Memory B cell (primary cell): ENCODE data around the gene CASP6.
"Not testable (repeated sequence)": the region's sequence is repeated elsewhere in the genome, so short reads cannot be mapped to it uniquely, and the experiment has no call there.

Experiments used
- ATAC-seq: fragments of 150-1000 bp; cut with Tn5 transposase; 2 replicates; pipeline ENCODE4 v1.10.0; 2021; ENCODE audit warnings: low read depth, mild to moderate bottlenecking, moderate library complexity
- DNase-seq, 2 donors: peaks; one replicate each; pipeline ENCODE4 v3.0.0; 2022; ENCODE audit warnings: low spot score in 2 of 2
- H3K27ac Mint-ChIP-seq: one replicate; pipeline ENCODE4 v1.8.0; 2022; ENCODE audit warnings: mild to moderate bottlenecking, moderate library complexity, mixed read lengths
- H3K27me3 Mint-ChIP-seq: one replicate; pipeline ENCODE4 v1.8.0; 2022; ENCODE audit warnings: mixed read lengths
- H3K36me3 Mint-ChIP-seq: one replicate; pipeline ENCODE4 v1.8.0; 2022; ENCODE audit warnings: mild to moderate bottlenecking, mixed read lengths
- H3K4me1 Mint-ChIP-seq: one replicate; pipeline ENCODE4 v1.8.0; 2022; ENCODE audit warnings: mixed read lengths
- H3K4me3 Mint-ChIP-seq: one replicate; pipeline ENCODE4 v1.8.0; 2022; ENCODE audit warnings: mild to moderate bottlenecking, moderate library complexity, mixed read lengths
- H3K9me3 Mint-ChIP-seq: one replicate; pipeline ENCODE4 v1.8.0; 2022; ENCODE audit warnings: mixed read lengths

Gene CASP6

DNA sequence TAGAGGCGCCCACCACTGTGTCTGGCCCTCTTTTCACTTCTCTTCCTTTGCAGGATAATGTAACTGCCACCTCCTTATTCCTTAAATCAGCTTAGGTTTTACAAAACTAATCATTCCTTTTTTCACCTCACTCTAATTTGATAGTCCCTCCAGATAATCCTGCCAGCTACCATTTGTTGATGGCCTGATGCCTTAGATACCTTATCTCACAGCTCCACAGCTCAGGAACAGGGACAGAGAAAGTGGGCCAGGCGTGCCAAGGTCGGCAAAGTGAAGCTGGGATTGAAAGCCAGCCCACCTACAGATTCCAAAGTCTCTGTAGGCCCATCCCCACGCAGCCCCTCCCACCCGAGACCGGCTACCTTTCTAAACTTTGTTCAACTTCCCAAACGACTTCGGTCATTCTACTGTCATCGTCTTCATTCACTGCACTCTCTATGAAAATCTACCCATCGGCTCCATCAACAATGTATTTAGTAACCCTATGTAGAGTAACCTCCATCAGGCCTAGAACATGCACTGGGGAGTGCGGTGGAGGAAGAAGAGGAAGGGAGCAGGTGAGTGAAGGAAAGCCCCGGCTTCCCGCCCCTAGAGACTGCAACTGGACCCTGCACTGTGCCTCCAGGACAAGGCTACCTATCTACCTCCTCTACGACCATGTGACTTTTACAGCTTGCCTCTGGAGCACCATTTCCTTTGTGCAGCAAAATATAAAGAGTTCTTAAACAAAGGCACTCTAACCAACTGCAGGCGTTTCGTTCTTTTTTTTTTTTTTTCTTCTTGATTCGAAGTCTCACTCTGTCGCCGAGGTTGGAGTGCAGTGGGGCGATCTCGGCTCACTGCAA is 1.5 kb downstream of the CASP6 start:
- peak overlapping the region; percentile 71 for H3K27ac Mint-ChIP-seq
- H3K36me3 Mint-ChIP-seq: peaks cover 2% of the 10 kb centered on the region
- peak overlapping the region; percentile 90 for H3K4me3 Mint-ChIP-seq
- no peak for ATAC-seq
- no peaks in the 10 kb centered on the region for H3K27me3 Mint-ChIP-seq
- DNase-seq: no peak
- H3K9me3 Mint-ChIP-seq: no peaks in the 10 kb centered on the region
- peaks cover 14% of the 10 kb centered on the region for H3K4me1 Mint-ChIP-seq

DNA sequence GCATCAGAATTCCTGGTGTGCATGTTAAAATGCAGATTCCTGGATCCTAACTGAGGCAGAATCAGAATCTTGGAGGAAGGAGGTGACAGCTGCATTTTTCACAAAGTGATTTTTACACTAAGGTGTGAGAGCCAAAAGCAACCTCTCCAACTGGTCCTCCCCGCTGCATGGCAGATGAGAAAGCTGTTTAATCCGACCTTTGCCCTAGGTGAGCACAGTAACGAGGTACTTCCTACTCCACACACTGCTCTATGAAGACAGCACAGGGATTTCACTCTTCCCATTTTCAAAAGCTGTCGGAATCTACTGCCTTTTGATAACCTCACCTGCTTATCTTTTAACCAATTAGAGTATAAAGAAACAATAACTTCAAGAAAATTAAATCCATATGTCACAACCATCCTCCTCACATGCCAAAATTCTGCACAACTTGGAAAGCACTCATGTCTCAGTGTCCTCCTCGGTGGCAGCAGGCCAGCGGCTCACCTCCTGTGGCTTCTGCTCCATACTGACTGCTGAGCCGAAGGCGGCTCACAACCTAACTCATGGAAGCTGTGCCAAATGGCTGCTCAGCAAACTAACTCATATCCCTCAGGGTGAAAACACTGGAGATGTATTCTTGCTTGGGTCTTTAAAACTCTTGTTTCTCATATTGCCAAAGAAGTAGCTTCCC is 3.6 kb downstream of the CASP6 start:
- no peak for DNase-seq
- H3K27me3 Mint-ChIP-seq: no peaks in the 10 kb centered on the region
- H3K36me3 Mint-ChIP-seq: peaks cover 2% of the 10 kb centered on the region
- H3K4me3 Mint-ChIP-seq: no peak overlapping the region
- H3K9me3 Mint-ChIP-seq: no peaks in the 10 kb centered on the region
- ATAC-seq: no peak
- H3K27ac Mint-ChIP-seq: no peak overlapping the region
- H3K4me1 Mint-ChIP-seq: peaks cover 18% of the 10 kb centered on the region

DNA sequence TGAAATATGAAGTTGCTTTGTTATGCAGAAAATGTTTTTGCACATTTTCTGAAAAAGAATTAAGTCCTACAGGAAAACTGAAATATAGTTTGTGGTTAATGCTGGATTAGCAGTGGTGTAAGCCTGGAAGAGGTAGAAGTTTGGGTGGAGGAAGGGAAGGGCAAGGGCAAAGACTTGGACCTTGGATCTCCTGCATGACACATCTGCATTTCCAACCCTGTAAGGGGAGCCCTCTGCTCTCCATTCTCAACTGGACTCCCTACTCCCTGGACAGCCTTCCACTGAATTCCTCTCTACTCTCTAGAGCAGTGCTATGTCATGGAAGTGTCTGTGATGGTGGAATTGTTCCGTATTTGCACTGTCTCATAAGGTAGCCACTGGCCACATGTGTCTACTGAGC is 4.6 kb downstream of the CASP6 start:
- no peak overlapping the region for H3K27ac Mint-ChIP-seq
- H3K9me3 Mint-ChIP-seq: no peaks in the 10 kb centered on the region
- no peaks in the 10 kb centered on the region for H3K27me3 Mint-ChIP-seq
- ATAC-seq: no peak
- H3K36me3 Mint-ChIP-seq: peaks cover 2% of the 10 kb centered on the region
- no peak overlapping the region for H3K4me3 Mint-ChIP-seq
- H3K4me1 Mint-ChIP-seq: peaks cover 13% of the 10 kb centered on the region
- no peak for DNase-seq

DNA sequence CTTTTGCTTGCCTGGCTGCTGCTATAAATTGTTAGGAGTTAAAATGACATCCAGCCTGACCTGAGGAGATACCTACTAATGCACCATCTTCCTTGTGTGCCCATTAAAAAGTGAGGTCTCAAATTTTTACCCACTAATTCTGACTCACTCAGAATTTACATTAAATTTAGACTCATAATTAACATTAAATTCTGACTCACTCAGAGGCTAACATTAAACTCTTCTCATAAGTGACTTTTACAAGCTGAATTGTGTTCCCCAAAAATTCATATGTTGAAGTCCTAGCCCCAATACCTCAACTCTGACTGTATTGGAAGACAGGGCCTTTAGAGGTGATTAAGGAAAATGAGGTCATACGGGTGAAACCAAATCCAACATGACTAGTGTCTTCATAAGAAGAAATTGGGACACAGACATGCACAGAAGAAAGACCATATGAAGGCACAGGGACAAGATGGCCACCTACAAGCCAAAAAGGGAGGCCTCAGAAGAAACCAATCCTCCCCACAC is 11.8 kb downstream of the CASP6 start:
- peaks cover 16% of the 10 kb centered on the region for H3K4me1 Mint-ChIP-seq
- H3K9me3 Mint-ChIP-seq: no peaks in the 10 kb centered on the region
- no peaks in the 10 kb centered on the region for H3K27me3 Mint-ChIP-seq
- peaks cover 21% of the 10 kb centered on the region for H3K36me3 Mint-ChIP-seq
- peak overlapping the region; percentile 65 for H3K27ac Mint-ChIP-seq
- ATAC-seq: no peak
- no peak for DNase-seq
- no peak overlapping the region for H3K4me3 Mint-ChIP-seq

DNA sequence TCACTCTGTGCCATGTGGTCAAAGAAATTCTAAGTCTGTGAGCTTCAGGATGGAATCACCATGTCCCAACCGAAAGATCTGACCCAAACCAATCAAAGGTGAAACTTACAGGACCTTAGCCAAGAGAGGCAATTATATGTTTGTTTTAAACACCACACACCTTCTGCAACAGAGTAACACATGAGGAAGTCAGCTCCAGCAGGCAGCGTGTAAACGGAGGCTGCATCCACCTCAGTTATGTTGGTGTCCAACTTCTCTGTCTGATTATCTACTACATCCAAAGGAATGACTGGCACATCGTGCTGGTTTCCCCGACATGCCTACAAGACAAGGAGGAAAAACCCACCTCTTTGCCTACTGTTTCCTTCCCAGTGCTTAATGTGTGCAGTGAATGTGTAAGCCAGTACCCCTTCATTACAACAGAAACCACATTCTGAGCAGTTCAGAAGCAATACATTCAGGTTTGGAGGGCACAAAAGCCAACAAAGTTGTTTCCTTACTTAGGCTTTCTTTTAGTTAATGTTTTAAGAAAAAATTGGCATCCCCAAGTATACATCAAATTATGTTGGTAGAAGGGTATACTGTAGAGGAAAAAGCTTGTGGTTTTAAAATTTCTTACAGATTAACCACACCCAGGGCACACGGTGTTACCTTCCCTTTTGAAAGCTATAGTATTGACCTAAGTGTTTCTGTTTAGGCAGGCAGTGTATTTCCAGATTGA is 12.4 kb downstream of the CASP6 start:
- H3K4me3 Mint-ChIP-seq: peak overlapping the region; percentile 11
- H3K27ac Mint-ChIP-seq: peak overlapping the region; percentile 65

DNA sequence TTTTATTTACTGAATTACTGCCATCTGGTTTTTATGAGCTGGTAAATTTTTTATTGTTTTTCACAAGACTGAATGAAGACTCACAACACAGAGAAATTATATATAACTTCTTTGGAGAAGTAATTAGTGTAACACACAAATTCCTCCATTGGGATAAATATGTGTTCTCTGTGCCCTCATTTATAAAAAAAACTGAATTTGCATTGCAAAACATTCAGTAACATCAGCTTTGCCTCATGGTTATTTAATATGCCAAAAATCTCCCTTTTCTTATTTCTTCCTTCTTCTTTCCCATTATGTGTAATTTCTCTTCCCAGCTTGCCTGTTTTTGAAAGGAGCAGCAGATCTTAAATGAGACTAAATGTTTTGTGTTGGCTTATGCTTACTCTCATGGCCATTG is 18.5 kb downstream of the CASP6 start:
- peak overlapping the region; percentile 58 for H3K27ac Mint-ChIP-seq
- H3K4me3 Mint-ChIP-seq: no peak overlapping the region
- H3K36me3 Mint-ChIP-seq: peaks cover 19% of the 10 kb centered on the region
- DNase-seq (no peak), ATAC-seq (no peak)
- H3K4me1 Mint-ChIP-seq: no peaks in the 10 kb centered on the region
- H3K9me3 Mint-ChIP-seq: no peaks in the 10 kb centered on the region
- no peaks in the 10 kb centered on the region for H3K27me3 Mint-ChIP-seq

More for the DNA sequence above, 12.4 kb downstream of the CASP6 start:
- Mint-ChIP-seq H3K9me3 (no peaks in the 10 kb centered on the region), H3K4me1 (peaks cover 15% of the 10 kb centered on the region), H3K36me3 (peaks cover 23% of the 10 kb centered on the region), H3K27me3 (no peaks in the 10 kb centered on the region)
- DNase-seq (no peak), ATAC-seq (peak; percentile 55)

DNA sequence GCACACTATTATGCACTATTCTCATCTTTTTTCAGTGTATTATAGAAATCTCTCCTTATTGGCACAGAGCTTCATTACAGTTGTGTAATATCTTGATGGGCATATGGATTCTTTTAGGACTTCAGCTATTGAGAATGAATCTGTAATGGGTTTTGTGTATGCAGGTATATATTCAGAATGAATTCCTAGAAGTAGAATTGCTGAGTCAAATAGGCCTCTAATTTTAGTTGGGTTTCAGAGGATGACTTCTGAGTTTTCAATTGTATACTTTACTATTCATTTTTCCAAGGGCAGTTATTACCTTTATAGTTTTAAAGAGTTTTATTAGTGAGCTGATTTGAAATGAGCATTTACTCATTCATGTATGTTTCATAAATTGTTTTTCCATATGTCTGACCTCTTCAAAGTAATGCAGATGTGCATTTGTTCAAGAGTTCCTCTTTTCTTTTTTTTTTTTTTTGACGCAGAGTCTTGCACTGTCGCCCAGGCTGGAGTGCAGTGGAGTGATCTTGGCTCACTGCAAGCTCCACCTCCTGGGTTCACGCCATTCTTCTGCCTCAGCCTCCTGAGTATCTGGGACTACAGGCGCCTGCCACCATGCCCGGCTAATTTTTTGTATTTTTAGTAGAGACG is 19.5 kb downstream of the CASP6 start:
- no peak for DNase-seq
- Mint-ChIP-seq H3K4me3 (no peak overlapping the region), H3K27me3 (no peaks in the 10 kb centered on the region), H3K9me3 (no peaks in the 10 kb centered on the region), H3K36me3 (peaks cover 22% of the 10 kb centered on the region), H3K4me1 (no peaks in the 10 kb centered on the region), H3K27ac (peak overlapping the region; percentile 84)
- peak; percentile 69 for ATAC-seq

DNA sequence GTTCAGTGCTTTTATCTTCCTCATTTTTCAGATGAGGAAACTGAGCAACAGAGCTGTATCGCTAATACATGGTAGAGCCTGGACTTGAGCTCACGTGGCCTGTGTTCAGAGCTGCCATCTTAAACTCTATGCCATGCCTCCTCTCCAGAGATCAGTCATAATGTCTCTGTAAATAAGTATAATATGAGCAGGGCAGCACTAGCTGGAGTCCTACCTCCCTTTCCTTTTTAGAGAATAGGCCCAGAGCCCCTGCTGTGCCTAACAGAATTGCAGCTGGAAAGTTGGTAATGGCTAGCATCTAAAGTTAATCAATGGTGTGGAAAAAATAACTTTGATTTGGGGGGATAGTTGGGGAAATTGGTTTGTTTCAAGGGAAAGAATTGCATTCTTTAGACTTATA is 20.4 kb downstream of the CASP6 start:
- Mint-ChIP-seq H3K4me3 (no peak overlapping the region), H3K4me1 (no peaks in the 10 kb centered on the region), H3K36me3 (peaks cover 22% of the 10 kb centered on the region), H3K27ac (peak overlapping the region; percentile 84), H3K9me3 (no peaks in the 10 kb centered on the region), H3K27me3 (no peaks in the 10 kb centered on the region)
- no peak for ATAC-seq
- DNase-seq: no peak

DNA sequence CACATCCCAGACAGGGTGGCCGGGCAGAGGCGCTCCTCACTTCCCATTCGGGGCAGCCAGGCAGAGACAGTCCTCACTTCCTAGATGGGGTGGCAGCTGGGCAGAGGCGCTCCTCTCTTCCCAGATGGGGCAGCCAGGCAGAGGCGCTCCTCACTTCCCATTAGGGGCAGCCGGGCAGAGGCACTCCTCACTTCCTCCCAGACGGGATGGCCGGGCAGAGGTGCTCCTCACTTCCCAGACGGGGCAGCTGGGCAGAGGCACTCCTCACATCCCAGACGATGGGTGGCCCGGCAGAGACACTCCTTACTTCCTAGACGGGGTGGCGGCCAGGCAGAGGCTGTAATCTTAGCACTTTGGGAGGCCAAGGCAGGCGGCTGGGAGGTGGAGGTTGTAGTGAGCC is 24.3 kb downstream of the CASP6 start:
- DNase-seq, H3K9me3 Mint-ChIP-seq, H3K4me3 Mint-ChIP-seq, ATAC-seq, H3K27ac Mint-ChIP-seq, H3K4me1 Mint-ChIP-seq, H3K27me3 Mint-ChIP-seq: not testable (repeated sequence)
- H3K36me3 Mint-ChIP-seq: peaks cover 16% of the 10 kb centered on the region

DNA sequence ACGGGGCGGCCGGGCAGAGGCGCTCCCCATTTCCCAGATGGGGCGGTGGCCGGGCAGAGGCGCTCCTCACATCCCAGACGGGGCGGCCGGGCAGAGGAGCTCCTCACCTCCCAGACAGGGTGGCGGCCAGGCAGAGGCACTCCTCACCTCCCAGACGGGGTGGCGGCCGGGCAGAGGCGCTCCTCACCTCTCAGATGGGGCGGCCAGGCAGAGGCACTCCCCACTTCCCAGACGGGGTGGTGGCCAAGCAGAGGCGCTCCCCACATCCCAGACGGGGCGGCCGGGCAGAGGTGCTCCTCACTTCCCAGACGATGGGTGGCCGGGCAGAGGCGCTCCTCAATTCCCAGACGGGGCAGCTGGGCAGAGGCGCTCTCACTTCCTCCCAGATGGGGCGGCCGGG is 24.8 kb downstream of the CASP6 start:
- H3K9me3 Mint-ChIP-seq, H3K27ac Mint-ChIP-seq, H3K27me3 Mint-ChIP-seq, H3K4me3 Mint-ChIP-seq, DNase-seq, H3K4me1 Mint-ChIP-seq, ATAC-seq: not testable (repeated sequence)
- peaks cover 19% of the 10 kb centered on the region for H3K36me3 Mint-ChIP-seq

DNA sequence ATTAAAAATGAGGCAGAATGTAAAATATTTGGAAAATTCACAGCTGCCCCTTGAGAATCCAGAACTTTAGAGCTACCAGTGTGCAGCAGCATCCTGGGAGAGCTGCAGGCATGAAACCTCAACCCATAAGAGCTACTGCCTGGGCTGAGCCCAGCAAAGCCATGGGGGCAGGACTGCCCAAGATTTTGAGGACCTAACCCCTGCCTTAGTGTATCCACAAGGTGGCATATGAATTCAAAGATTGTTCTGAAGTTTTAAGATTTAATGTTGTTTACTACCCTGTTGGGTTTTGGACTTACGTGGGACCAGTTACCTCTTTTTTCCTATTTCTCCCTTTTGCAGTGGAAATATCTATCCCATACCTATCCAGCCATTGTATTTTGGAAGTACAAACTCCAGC is 26.4 kb downstream of the CASP6 start:
- Mint-ChIP-seq H3K4me3 (no peak overlapping the region), H3K27ac (no peak overlapping the region), H3K9me3 (no peaks in the 10 kb centered on the region), H3K4me1 (peaks cover 2% of the 10 kb centered on the region), H3K27me3 (no peaks in the 10 kb centered on the region), H3K36me3 (peaks cover 15% of the 10 kb centered on the region)
- no peak for DNase-seq
- no peak for ATAC-seq

DNA sequence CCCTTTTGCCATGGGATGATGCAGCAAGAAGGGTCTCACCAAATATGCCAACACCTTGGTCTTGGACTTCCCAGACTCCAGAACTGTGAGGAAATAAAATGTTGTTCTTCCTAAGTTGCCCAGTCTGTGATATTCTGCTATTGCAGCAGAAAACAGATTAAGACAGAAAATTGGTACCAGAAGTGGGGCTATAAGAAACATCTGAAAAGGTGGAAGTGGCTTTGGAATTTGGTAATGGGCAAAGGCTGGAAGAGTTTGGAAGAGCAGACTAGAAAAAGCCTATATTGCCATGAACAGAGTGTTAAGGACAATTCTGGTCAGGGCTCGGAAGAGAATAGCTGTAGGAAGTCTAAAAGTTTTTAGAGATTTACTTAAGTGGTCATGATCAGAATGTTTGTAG is 27.4 kb downstream of the CASP6 start:
- no peak overlapping the region for H3K27ac Mint-ChIP-seq
- H3K4me1 Mint-ChIP-seq: peaks cover 5% of the 10 kb centered on the region
- peaks cover 23% of the 10 kb centered on the region for H3K36me3 Mint-ChIP-seq
- no peak overlapping the region for H3K4me3 Mint-ChIP-seq
- no peaks in the 10 kb centered on the region for H3K27me3 Mint-ChIP-seq
- H3K9me3 Mint-ChIP-seq: peaks cover 5% of the 10 kb centered on the region
- ATAC-seq (no peak), DNase-seq (no peak)

DNA sequence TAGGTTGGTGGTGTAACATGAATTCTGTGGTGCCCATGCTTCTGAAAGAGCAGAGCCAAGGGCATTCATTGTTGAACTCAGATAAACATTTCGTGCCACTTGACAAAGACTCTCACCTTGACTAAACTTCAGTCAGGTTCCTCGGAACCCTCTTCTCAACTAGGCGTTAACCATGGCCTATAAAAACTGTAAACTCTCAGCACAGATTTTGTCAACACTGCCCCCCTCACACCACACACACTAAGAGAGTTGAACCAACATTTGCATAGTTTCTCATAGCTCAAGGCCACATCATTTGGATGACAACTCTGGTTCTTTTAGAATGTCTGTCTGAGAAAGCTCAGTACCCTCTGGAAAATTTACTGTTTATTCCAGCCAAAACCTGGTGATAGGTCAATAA is 28.1 kb downstream of the CASP6 start:
- Mint-ChIP-seq H3K27me3 (no peaks in the 10 kb centered on the region), H3K4me3 (no peak overlapping the region), H3K9me3 (peaks cover 5% of the 10 kb centered on the region), H3K36me3 (peaks cover 19% of the 10 kb centered on the region), H3K27ac (no peak overlapping the region), H3K4me1 (peaks cover 5% of the 10 kb centered on the region)
- DNase-seq (no peak), ATAC-seq (no peak)

DNA sequence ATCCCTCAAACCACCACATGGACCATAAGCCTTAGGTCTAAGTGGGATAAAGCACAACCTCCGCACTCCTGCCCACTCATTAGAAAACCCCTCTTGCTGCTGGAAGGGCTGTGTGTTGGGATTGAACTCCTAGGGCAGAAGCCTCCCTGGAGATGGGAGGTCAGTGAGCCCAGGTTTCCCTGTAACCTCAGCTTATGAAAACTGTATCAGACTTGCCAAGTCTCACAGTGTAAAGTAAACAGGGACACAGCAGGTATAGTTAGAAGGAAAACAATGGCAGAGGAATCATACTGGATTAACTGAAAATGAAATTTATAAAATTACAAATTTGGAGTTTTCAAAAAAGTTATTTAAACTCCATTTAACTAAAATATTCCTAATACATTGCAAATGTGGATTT is 29.9 kb downstream of the CASP6 start:
- Mint-ChIP-seq H3K9me3 (peaks cover 6% of the 10 kb centered on the region), H3K27ac (no peak overlapping the region), H3K4me3 (no peak overlapping the region), H3K36me3 (peaks cover 25% of the 10 kb centered on the region), H3K27me3 (no peaks in the 10 kb centered on the region), H3K4me1 (peaks cover 7% of the 10 kb centered on the region)
- ATAC-seq (no peak), DNase-seq (no peak)
